DMS 273 (cell line): ENCODE measurements around the gene CDK19.
A peak's percentile ranks its signal among the peaks of the same experiment; 100 is the strongest.

Experiments used
- DNase-seq: peaks from one replicate; lab custom pipeline; 2025; ENCODE audit not compliant: unreplicated experiment; lab: John Stamatoyannopoulos, UW

CDK19 gene

DNA sequence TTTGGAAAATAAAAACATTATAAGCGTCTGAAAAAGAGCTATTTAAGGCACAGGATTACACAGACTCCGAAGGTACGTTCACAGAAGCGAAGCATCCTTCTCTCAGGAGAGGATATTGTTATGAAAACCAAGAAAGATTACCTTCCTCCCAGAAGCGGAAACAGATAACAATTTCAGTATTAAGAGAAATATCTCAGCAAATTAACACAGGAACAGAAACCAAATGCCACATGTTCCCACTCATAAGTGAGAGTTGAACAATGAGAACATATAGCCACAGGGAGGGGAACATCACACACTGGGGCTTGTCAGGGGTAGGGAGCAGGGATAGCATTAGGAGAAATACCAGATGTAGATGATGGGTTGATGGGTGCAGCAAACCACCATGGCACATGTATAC is 109.7 kb downstream of the CDK19 start:
- no peak for DNase-seq

DNA sequence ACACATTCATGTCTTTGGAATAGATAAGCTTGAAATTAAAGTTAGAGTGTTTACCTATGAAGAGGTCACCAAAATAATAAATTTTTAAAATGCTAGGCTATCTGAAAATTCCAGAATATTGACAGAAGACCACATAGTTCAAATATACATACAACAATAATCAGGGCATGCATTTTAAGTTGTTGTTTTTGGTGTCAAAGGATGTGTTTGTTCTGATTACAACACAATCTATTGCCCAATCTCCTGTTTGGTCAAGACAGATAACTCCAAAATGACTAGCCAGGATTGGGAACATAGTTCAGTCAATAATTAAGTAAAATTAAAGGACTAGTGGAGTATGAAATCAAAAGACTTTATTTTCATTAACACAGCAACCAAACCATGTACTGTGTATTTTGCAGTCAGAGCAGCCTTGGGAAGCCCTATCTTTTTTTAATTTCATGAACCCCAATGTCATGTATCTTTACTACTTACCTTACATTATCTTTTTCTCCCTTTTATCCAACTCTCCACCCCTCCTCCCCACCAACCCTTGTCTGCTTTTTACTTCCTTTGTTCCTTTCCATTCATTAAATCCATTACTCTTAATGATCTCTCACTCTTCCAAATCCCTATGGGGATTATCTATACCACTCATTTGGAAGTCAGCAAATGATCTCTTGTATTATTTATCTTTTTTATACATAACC is 111.2 kb downstream of the CDK19 start:
- DNase-seq: no peak

DNA sequence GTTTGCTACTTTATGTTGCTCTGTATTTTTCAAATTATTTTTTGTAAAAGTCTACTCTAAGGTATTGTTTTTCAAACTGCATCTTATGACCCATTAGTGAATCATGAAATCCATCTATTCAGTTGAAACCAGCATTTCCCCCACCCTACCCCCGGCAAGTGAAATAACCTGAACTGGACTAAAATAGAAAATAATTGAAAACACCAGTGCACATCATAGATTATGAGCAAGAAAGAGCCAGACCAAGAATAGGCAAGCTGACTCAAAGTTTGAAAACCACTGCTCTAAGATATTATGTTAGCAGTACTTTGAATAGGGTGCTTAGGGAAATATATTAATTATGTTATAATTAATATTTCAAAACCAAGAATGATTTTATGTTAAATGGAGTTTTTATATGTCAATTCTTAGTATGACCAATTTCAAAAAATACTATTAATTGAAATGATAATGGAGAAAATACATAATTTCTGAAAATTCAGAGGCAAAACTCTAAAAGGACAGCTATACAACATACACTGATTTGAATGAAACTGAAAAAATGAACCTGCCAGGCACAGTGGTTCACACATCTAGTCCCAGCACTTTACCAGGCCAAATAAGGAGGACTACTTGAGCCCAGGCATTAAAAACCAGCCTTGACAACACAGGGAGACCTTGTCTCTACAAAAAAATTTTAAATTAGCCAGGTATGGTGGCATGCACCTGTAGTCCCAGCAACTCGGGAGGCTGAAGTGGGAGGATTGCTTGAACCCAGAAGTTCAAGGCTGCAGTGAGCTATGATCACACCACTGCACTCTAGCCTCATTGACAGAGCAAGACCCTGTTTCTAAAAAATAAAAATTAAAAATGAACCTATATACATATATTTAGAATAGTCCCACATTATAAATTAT is 112.0 kb downstream of the CDK19 start:
- no peak for DNase-seq

DNA sequence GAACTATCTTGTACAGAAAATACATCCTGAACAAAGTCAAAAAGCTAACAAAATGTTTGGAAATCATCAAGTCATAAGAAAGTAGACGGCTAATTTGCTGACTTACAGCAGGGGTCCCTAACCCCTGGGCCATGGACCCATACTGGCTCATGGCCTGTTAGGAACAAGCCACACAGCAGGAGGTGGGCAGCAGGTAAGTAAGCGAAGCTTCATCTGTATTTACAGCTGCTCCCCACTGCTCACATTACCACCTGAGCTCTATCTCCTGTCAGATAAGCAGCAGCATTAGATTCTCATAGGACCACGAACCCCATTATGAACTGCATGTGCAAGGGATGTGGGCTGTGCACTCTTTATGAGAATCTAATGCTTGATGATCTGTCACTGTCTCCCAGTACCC is 115.5 kb downstream of the CDK19 start:
- no peak for DNase-seq

DNA sequence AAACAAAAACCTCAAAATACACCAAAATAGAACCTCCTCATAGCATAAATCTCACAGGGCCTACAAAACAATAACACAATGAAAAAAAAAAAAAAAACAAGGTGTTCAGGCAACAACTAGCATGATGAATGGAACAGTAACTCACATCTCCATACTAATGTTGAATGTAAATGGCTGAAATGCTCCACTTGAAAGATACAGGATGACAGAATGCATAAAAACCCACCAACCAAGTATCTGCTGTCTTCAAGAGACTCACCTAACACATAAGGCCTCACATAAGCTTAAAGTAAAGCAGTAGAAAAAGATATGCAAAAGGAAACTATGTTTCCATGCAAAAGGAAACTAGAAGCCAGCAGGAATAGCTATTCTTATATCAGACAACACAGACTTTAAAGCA is 121.3 kb downstream of the CDK19 start:
- no peak for DNase-seq

DNA sequence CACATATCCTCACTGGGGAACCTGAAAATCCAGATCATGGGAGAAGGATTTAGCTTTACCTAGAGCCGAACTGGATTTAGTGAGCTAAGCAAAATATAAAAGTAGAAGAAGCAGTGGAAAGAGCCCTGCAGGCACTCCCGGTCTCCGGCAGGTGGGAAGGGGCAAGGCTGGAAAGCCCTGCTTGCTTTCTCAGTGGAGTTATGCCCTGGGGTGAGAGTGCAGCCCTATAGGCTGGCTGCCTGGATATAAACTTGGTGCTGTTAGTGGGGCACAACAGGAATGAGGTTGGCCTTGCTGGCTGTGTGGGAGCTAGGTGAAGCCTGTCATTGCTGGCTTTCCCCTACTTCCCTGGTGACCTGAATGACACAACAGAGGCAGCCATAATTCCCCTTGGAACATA is 122.0 kb downstream of the CDK19 start:
- DNase-seq: no peak

DNA sequence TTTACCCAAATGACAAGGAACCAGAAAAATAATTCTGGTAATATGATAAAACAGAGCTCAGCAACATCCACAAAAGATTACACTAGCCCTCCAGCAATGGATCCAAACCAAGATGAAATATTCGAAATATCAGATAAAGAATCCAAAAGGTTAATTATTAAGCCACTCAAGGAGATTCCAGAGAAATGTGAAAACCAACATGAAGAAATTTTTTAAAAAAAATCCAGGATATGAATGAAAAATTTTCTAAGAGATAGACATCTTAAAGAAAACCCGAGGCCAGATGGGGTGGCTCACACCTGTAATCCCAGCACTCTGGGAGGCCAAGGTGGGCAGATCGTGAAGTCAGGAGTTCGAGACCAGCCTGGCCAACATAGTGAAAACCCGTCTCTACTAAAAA is 124.4 kb downstream of the CDK19 start:
- DNase-seq: no peak

DNA sequence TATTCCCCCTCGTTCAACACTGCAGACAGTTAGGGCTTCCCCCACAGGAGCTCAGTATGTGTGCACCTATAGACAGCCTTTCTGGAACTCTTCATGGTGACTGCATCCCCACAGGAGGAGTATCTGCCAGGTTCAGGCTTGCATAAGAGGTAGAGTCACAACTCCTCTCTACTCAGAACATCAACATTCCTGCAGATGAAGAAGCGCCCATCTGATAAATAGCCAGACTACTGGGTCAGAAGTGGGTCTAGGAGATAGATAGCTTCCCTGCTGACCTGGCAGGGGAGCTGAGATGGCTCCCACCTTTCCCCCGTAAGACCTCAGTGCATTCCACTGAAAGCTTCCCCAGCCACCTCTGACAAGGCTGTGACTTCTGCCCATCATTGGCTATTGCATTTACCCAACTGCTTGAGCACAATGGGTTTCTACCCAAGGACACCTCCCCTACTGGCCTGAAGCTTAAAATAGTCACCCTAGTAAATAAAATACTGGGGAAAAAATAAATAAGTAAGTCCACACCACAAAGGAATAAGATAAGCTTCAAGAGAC is 125.1 kb downstream of the CDK19 start:
- DNase-seq: no peak

DNA sequence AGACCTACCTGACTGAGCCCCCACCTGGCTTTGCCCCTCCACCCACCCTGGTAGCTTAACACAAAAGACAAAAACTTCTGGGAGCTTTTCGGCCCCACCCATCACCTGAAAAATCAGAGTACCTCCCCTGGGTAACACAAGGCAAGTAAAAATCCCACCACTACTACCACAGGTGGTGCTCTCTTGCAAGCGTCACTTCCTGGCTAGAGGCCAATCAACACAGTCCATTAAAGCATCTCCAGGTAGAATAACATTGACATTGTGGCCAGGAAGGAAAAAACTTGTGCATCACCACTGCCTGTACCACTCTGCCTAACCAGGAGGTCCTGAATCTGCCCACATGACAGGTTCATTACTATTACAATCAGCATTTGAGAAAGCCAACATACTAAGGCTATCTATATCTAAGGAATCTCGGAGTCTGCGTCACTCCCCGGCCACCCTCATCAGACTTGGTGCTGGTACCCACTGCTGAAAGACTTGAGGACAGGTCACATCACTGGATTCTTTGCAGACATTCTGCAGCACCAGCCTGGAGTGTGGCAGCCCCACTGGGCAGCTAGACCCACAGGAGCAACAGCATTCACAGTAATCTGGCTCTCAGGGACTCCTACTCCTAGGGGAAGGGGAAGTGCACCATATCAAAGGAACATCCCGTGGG is 125.9 kb downstream of the CDK19 start:
- peak; percentile 9 for DNase-seq

DNA sequence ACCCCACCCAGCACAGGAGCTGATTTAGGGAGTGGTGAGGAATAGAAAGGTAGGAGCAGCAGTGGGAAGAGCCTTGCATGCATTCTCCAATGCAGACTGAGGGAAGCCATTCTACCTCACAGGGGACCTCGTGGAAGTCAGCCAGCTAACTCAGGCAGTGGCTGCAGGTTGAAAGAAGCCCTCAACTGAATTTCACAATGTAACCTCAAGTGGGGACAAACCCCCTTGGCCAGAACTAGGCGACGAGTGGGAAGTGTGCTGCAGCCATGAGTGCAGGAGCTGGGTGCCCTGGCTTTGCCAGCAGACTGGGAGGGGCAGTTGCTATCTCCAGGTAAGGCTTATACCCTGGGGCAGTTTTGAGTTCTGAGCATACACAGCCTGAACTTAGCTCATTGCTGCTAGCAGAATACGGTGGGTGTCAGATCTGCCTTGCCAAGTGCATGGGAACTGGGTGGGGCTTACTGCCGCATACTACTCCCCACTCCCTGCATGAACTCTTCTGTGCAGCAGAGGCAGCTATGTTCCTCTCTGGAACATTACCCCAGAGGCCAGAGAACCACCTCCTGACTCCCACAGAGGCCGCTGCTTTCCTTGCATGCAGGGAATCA is 126.5 kb downstream of the CDK19 start:
- no peak for DNase-seq

DNA sequence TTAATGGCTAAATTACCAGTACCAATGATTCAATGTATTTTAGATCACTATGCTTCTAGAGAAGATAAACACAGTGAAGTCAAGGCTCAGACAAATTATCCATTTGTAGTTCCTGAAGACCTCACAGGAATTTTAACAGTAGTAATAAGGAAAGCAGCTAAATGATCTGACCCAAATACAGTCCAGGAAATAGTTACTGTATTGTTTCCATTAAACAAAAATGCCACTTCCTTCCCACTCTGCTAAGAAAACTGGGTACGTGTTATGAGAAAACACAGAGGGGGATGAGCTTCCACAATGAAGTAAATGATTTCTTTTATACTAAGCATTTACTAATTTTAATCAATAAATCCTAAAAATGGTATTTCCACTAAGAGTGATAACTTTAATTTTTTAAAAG is 127.9 kb downstream of the CDK19 start:
- DNase-seq: no peak

DNA sequence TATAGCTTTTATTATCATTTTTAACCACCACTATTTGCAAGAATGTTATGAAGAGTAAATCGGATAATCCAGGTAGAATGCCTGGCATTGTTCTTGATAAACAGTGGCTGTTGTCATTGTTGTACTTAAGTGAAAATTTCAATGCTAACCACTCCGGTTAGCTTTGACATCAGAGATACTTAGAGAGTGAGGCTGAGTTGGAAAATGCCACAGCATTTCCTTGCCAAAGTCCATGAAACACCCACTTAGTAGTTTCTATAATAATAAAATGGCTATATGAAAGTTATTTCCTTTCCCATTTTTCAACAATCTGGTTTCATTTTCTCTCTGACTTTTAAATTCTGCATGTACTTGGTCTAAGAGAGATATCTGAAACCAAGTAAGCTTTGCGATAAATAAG is 132.0 kb downstream of the CDK19 start:
- DNase-seq: no peak

DNA sequence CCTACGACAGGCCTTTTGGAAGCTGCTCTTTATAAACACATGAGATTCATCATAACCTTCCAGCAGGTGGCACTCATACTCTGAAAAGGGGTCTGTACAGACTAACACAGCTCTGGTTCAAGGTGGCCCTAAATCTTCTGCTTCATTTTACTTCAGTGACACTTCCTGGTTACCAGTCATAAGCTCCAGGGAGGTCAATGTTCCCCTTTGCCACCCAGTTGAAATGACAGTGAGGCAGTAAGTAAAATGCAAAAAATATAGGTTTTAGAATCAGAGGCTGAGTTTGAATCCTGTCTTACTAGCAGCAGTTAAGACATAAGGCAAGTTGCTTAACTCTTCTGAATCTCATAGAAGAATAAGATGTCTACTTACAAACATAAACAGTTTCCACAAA is 132.8 kb downstream of the CDK19 start:
- peak; percentile 91 for DNase-seq

DNA sequence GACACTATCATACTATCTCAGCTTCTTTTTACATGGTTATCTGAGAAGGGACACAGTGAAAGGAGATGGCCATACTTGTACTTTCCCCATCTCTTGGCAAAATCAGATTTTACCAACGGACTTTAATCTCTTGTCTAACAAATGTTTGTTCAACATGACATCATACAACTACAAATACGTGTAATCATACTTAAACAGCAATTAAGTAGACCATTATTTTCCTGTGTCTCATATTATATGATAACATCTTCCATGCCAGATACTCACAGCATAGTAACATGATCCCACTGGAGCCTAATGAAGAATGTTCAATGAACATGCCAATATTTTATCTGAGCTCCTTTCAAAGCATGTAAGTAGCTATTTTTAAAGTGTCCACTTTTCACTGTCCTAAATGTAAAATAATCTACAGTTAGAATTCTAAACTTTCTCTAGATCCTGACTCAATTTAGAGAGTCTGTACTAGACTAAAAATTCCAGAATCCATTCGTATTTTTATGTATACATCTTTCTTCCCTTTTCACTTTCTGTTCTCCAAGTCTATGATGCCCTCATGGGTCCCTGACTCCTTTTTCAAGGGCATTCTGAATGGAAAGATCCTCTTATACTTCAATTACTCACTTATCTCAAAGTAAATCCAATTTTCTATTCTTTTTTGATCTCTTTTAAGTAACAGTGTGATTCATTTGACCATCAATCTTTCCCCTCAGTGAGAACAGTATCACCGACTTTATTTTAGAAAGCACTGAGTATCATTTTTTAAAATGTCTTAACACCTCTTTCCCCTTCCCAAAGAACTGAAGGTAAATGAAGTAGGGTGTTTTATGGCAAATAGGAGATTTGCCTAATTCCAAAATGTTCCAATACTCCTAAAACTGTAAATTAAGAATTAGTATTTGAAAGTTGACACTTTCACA is 133.5 kb downstream of the CDK19 start:
- no peak for DNase-seq

DNA sequence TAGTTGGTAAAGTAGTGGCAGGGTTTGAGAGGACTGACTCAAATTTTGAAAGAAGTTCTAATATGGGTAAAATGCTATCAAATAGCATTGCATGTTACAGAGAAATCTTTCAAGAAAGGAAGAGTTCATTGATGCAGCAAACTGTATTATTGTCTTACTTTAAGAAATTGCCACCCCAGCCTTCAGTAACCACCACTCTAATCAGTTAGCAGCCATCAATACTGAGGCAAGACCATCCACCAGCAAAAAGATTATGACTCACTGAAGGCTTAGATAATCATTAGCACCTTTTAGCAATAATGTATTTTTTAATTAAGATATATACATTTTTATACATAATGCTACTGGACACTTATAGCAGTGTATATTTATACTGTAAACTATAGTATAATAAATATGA is 138.9 kb downstream of the CDK19 start:
- DNase-seq: no peak

DNA sequence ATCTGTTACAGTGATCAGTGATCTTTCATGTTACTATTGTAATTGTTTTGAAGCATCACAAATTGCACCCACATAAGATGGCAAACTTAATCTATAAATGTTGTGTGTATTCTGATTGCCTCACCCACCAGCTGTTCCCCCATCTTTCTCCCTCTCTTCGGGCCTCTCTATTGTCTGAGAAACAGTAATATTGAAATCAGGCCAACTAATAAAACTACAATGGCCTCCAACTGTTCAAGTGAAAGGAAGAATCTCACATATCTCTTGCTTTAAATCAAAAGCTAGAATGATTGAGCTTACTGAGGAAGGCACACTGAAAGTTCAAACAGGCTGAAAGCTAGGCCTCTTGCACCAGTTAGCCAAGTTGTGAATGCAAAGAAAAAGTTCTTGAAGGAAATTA is 141.2 kb downstream of the CDK19 start:
- no peak for DNase-seq

DNA sequence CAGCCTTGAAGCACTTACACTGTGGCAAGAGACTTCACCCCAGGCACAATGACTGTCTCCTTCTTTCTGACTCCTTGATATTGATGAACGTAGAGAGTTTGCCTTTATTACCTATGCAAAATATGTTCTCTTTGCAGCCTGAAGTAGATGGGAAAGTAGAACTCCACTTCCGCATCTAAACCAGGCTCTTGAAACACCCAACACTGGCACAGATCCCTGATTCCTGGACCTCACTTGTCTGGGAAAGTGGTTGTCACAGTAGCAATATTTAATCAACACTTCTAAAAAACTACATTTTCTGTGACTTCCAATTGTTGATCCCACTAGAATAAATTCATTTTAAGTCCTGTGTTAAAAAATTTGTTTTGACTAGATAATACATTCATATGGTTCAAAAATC is 143.1 kb downstream of the CDK19 start:
- DNase-seq: no peak

DNA sequence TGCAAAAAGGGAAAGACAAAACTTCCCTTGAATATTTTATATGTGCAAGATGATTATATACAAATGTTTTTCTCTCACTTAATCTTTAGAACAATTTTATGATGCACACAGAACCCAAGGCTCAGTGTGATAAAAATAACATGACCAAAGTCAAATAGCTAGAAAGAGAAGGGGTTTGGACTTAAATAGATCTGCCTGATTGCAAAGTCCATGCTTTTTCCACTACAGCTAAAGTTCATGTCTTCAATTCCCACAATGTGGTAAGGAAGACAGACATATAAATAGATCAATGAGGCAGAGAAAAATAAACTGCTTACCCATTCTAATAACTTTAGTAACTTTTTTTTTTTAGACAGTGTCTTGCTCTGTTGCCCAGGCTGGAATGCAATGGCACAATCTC is 143.8 kb downstream of the CDK19 start:
- no peak for DNase-seq

DNA sequence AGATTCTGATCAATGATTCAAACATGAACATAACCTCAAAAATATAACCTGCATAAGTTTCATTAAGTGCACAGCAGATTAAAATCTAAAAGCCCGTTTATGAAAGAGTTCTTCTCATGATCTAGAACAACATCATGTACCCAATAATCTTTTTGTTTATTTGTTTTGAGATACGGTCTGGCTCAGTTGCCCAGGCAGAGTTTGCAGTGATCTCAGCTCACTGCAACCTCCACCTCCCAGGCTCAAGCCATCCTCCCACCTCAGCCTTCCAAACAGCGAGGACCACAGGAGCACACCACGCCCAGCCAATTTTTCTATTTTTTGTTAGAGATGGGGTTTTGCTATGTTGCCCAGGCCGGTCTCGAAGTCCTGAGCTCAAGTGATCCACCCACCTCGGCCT is 149.7 kb downstream of the CDK19 start:
- no peak for DNase-seq

DNA sequence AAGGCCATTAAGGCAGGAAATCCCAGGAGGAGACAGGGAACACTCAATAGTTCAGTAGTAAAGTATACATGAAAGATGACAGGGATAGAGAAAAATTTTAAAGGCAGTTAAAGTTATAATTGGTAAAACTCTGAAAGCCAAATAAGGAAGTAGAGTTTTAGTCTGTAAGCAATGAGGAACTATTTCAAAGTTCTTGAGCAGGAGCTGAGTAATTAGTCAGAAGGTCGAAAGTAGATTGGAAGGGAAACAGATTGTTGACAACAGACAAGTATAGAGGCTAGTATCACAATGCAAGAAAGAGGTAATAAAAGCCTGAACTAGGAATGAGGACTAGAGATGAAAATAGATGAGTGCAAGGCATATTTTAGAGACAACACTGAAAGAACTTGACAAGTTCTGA is 150.3 kb downstream of the CDK19 start:
- no peak for DNase-seq
